ENCODE results near the gene WDR44. TPM values are rescaled to one million over a fixed set of nuclear protein-coding genes. Genes with fewer than 3 reads are reported as not detected.

The WDR44 gene
- total and polyA plus RNA-seq, 2 of the 13 experiments (the other 11 are each of a cell fraction or from before 2014, with no cell fraction given) = 2.2 to 4.3 TPM

DNA sequence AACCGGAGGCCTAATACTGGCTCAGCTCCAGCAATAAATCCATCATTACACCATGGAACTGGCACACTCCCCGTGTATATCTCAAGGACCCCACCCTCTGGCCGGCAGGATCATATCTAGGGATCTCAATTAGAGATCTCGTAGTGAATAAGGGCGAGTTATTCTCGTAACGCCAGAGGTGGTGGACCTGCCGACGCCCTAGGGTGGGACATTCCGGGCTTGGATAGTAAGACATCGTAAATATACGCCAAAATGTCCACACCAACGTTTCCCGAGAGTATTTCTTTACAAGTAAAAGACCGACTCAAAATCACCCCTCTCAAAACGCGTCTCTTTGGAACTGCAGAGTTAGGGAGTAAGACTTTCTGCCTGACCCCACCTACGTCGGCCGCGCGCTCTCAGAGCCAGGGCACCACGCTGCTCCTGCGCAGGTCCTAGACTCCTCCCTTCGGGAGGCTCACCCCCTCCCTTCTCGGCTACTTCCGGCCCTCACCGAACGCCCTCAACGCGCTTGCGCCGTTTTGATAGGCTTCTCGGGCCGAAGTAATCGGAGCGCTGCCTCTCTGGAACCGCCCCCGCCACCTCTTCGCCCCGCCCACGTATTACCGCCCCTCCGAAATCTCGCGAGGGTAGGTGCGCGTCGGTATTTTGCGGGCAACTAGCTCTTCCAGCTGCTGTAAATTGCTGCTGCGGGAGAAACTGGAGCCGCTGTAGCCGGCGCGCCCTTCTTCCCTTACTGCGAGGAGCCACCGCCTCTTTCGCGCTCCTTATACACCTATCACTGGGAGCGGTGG lies at the start of gene WDR44 (continued):
- TF ChIP-seq TAF1 (CRISPR knock-in tag; IDR thresholded peaks at IDR 0.05) (peak; percentile 54), ZSCAN22 (CRISPR knock-in tag; IDR thresholded peaks at IDR 0.05) (no peak), ZNF577 (CRISPR knock-in tag; IDR thresholded peaks at IDR 0.05; ENCODE audit: borderline replicate concordance, low read depth) (no peak), ZKSCAN1 (IDR thresholded peaks at IDR 0.05; ENCODE audit: low read length) (no peak), ZNF12 (CRISPR knock-in tag; IDR thresholded peaks at IDR 0.05) (no peak), YEATS4 (CRISPR knock-in tag; IDR thresholded peaks at IDR 0.05; ENCODE audit: borderline replicate concordance) (peak; percentile 53; the same call in 1 of the 2 replicates), ZNF570 (CRISPR knock-in tag; IDR thresholded peaks at IDR 0.05; ENCODE audit: borderline replicate concordance) (no peak), ZNF430 (CRISPR knock-in tag; IDR thresholded peaks at IDR 0.05) (no peak), EEA1 (CRISPR knock-in tag; IDR thresholded peaks at IDR 0.05; ENCODE audit: borderline replicate concordance) (no peak), ZKSCAN5 (CRISPR knock-in tag; IDR thresholded peaks at IDR 0.05) (no peak), ELF1 (CRISPR knock-in tag; IDR thresholded peaks at IDR 0.05) (peak; percentile 82), ZSCAN20 (CRISPR knock-in tag; IDR thresholded peaks at IDR 0.05; ENCODE audit: borderline replicate concordance) (no peak), REPIN1 (CRISPR knock-in tag; IDR thresholded peaks at IDR 0.05; ENCODE audit: borderline replicate concordance, low read depth) (no peak), PAF1 (CRISPR knock-in tag; IDR thresholded peaks at IDR 0.05) (no peak), ZNF83 (CRISPR knock-in tag; IDR thresholded peaks at IDR 0.05; ENCODE audit: borderline replicate concordance) (no peak), PRPF4 (IDR thresholded peaks at IDR 0.05; ENCODE audit: low read depth, low read length, poor library complexity, severe bottlenecking) (no peak), ZNF24 (IDR thresholded peaks at IDR 0.05) (no peak), SUZ12 (IDR thresholded peaks at IDR 0.05; ENCODE audit: low read depth, low read length) (no peak), NCOA1 (CRISPR knock-in tag; IDR thresholded peaks at IDR 0.05) (no peak)
- TF ChIP-seq, protein P1, sequence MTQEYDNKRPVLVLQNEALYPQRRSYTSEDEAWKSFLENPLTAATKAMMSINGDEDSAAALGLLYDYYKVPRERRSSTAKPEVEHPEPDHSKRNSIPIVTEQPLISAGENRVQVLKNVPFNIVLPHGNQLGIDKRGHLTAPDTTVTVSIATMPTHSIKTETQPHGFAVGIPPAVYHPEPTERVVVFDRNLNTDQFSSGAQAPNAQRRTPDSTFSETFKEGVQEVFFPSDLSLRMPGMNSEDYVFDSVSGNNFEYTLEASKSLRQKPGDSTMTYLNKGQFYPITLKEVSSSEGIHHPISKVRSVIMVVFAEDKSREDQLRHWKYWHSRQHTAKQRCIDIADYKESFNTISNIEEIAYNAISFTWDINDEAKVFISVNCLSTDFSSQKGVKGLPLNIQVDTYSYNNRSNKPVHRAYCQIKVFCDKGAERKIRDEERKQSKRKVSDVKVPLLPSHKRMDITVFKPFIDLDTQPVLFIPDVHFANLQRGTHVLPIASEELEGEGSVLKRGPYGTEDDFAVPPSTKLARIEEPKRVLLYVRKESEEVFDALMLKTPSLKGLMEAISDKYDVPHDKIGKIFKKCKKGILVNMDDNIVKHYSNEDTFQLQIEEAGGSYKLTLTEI (CRISPR knock-in tag; conservative IDR thresholded peaks at IDR 0.05) = no peak
- TF ChIP-seq, protein P2, sequence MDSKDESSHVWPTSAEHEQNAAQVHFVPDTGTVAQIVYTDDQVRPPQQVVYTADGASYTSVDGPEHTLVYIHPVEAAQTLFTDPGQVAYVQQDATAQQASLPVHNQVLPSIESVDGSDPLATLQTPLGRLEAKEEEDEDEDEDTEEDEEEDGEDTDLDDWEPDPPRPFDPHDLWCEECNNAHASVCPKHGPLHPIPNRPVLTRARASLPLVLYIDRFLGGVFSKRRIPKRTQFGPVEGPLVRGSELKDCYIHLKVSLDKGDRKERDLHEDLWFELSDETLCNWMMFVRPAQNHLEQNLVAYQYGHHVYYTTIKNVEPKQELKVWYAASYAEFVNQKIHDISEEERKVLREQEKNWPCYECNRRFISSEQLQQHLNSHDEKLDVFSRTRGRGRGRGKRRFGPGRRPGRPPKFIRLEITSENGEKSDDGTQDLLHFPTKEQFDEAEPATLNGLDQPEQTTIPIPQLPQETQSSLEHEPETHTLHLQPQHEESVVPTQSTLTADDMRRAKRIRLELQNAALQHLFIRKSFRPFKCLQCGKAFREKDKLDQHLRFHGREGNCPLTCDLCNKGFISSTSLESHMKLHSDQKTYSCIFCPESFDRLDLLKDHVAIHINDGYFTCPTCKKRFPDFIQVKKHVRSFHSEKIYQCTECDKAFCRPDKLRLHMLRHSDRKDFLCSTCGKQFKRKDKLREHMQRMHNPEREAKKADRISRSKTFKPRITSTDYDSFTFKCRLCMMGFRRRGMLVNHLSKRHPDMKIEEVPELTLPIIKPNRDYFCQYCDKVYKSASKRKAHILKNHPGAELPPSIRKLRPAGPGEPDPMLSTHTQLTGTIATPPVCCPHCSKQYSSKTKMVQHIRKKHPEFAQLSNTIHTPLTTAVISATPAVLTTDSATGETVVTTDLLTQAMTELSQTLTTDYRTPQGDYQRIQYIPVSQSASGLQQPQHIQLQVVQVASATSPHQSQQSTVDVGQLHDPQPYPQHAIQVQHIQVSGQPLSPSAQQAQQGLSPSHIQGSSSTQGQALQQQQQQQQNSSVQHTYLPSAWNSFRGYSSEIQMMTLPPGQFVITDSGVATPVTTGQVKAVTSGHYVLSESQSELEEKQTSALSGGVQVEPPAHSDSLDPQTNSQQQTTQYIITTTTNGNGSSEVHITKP (CRISPR knock-in tag; IDR thresholded peaks at IDR 0.05; ENCODE audit: low read depth) = peak; percentile 78; the same call in 1 of the 2 replicates
- TF ChIP-seq, protein P3, sequence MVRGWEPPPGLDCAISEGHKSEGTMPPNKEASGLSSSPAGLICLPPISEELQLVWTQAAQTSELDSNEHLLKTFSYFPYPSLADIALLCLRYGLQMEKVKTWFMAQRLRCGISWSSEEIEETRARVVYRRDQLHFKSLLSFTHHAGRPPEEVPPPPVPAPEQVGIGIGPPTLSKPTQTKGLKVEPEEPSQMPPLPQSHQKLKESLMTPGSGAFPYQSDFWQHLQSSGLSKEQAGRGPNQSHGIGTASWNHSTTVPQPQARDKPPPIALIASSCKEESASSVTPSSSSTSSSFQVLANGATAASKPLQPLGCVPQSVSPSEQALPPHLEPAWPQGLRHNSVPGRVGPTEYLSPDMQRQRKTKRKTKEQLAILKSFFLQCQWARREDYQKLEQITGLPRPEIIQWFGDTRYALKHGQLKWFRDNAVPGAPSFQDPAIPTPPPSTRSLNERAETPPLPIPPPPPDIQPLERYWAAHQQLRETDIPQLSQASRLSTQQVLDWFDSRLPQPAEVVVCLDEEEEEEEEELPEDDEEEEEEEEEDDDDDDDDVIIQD (CRISPR knock-in tag; IDR thresholded peaks at IDR 0.05; ENCODE audit: low read depth) = peak; percentile 95

Measured in HepG2 (cell line).